Measurements from ENCODE around the gene DAB2IP.

DAB2IP gene

DNA sequence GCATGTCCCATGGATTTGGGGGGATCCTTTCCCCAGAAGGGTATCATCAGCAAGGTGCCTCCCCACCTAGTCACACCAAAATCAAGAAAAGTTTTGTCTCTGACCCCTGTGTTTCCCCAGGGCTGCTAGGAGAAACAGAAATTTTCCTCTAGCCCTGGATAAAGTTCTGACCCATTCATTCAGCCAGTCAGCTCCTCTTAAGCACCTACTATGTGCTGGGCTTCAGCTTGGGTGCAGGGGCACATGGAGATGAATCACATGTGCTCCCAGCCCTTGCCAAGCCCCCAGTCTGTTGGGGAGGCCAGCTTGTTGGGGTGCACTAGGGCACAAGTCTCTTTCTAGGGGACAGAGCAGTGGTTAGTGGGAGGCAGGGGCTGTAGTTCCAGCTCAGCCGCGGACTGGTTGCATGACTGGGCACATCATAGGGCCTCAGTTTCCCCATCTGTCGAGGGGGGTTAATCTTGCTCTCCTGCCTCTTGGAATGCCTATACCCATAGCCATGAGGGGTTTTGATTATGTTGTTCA, 3.9 kb downstream of the DAB2IP start:
- no peak overlapping the region for H3K4me3 ChIP-seq (ENCODE audit: low read depth, low read length)
- TF ChIP-seq, protein P1, sequence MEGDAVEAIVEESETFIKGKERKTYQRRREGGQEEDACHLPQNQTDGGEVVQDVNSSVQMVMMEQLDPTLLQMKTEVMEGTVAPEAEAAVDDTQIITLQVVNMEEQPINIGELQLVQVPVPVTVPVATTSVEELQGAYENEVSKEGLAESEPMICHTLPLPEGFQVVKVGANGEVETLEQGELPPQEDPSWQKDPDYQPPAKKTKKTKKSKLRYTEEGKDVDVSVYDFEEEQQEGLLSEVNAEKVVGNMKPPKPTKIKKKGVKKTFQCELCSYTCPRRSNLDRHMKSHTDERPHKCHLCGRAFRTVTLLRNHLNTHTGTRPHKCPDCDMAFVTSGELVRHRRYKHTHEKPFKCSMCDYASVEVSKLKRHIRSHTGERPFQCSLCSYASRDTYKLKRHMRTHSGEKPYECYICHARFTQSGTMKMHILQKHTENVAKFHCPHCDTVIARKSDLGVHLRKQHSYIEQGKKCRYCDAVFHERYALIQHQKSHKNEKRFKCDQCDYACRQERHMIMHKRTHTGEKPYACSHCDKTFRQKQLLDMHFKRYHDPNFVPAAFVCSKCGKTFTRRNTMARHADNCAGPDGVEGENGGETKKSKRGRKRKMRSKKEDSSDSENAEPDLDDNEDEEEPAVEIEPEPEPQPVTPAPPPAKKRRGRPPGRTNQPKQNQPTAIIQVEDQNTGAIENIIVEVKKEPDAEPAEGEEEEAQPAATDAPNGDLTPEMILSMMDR (IDR thresholded peaks at IDR 0.05; ENCODE audit: insufficient read depth, low read depth, low read length, missing control alignments): no peak
- no peak for DNase-seq (ENCODE audit: low read depth)

DNA sequence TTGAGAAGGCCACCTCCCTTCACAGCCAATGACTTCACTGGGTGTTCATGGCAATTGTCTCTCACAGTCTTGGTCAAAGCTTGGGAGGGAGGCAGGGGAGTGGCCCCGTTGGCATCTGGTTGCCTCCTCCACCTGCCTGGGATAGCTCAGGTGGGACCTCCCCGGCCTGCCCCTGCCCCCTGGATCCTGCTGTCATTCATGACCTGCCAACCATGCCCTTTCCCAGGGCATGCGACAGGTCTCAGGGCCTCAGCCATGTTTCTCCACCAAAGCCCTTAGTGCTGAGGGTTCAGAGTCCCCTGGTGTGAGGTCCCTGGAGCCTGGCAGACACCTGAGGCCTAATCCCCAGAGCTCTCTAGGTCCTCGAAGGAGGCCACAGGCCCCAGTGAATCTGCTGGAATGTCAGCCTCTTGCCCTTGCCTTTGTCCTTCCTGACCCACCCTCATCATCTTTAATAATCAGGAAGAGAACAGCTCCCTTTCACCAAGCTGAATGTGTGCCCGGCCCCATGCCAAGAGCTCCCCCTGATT, 5.6 kb downstream of the DAB2IP start:
- no peak overlapping the region for H3K4me3 ChIP-seq (ENCODE audit: low read depth, low read length)
- TF ChIP-seq, protein P1 (IDR thresholded peaks at IDR 0.05; ENCODE audit: insufficient read depth, low read depth, low read length, missing control alignments): no peak
- DNase-seq (ENCODE audit: low read depth): no peak

- TF ChIP-seq, protein P1 (IDR thresholded peaks at IDR 0.05; ENCODE audit: insufficient read depth, low read depth, low read length, missing control alignments): no peak
- no peak for DNase-seq (ENCODE audit: low read depth)
Measured at GRCh38 chr9:121658166-121658565, 6.7 kb downstream of the DAB2IP start.

GRCh38 chr9:121658591-121658990, 7.2 kb downstream of the DAB2IP start:
- TF ChIP-seq, protein P1 (IDR thresholded peaks at IDR 0.05; ENCODE audit: insufficient read depth, low read depth, low read length, missing control alignments): no peak
- H3K4me3 ChIP-seq (ENCODE audit: low read depth, low read length): no peak overlapping the region
- no peak for DNase-seq (ENCODE audit: low read depth)

More at GRCh38 chr9:121658166-121658565, 6.7 kb downstream of the DAB2IP start:
- H3K4me3 ChIP-seq (ENCODE audit: low read depth, low read length): no peak overlapping the region

GRCh38 chr9:121660367-121660766, 8.9 kb downstream of the DAB2IP start:
- no peak overlapping the region for H3K4me3 ChIP-seq (ENCODE audit: low read depth, low read length)
- TF ChIP-seq, protein P1 (IDR thresholded peaks at IDR 0.05; ENCODE audit: insufficient read depth, low read depth, low read length, missing control alignments): no peak
- no peak for DNase-seq (ENCODE audit: low read depth)

GRCh38 chr9:121660876-121661275, 9.4 kb downstream of the DAB2IP start:
- no peak for DNase-seq (ENCODE audit: low read depth)
- TF ChIP-seq, protein P1 (IDR thresholded peaks at IDR 0.05; ENCODE audit: insufficient read depth, low read depth, low read length, missing control alignments): no peak
- H3K4me3 ChIP-seq (ENCODE audit: low read depth, low read length): no peak overlapping the region

DNA sequence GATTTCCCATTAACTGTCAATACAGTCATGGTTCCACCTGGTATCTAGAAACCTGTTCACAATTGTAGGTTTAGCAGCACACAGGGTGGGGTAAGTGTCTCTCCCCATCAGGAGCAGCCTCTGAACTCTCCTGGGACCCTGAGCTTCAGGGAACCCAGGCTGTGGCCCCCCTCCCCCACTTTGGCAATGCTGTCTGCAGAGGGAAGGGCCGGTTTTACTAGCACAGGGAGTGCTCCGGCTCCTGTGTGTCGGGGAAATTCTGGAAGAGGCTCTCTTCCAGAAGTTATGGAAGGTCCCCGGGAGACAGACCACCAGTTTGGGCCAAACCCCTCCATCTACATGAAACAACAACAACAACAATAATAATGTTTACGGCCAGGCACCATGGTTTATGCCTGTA, 9.9 kb downstream of the DAB2IP start:
- no peak overlapping the region for H3K4me3 ChIP-seq (ENCODE audit: low read depth, low read length)
- TF ChIP-seq, protein P1 (IDR thresholded peaks at IDR 0.05; ENCODE audit: insufficient read depth, low read depth, low read length, missing control alignments): no peak
- DNase-seq (ENCODE audit: low read depth): no peak
